Pancreas (tissue), 10 donors: ENCODE measurements around the gene MIEF1. TPM values are rescaled to one million over a fixed set of nuclear protein-coding genes. Genes with fewer than 3 reads are reported as not detected.

Experiments used
- ATAC-seq, 4 donors: fragments of 200-7000 bp; cut with Tn5 transposase; one replicate each; pipeline versions ENCODE4 v1.8.0 to v1.9.1; 2020; ENCODE audit warnings: mild to moderate bottlenecking in 4 of 4, moderate library complexity in 4 of 4
- DNase-seq, 6 donors: peaks; one replicate each; pipeline ENCODE4 v3.0.0-alpha.2; 2020
- FAIRE-seq: peaks from 2 replicates; lab custom pipeline; 2012; peaks lifted over from hg19 to GRCh38; lab: Jason Lieb, UNC
- H3K27ac ChIP-seq, 4 donors: fragments of 200-600 bp; sonication (generic); 1 replicate in 3 of 4; 2 replicates in 1 of 4; pipeline versions ENCODE4 v1.5.0 to v1.8.0; 2020
- H3K27me3 ChIP-seq, 4 donors: fragments of 200-600 bp; one replicate each; pipeline ENCODE4 v1.8.0; 2021
- H3K36me3 ChIP-seq, 3 donors: fragments of 200-600 bp; sonication (generic) in 1 of 3; one replicate each; pipeline versions ENCODE4 v1.5.0 to v1.8.0; 2020 to 2021
- H3K4me1 ChIP-seq, 3 donors: fragments of 200-600 bp; one replicate each; pipeline ENCODE4 v1.8.0; 2021
- H3K4me3 ChIP-seq, 4 donors: fragments of 200-600 bp; sonication (generic) in 2 of 4; one replicate each; pipeline versions ENCODE4 v1.5.0 to v1.8.0; 2020 to 2021
- H3K9me3 ChIP-seq, 4 donors: fragments of 200-600 bp; one replicate each; pipeline ENCODE4 v1.8.0; 2021
- WGBS, 2 donors: extraction: QIAGEN DNeasy Blood & Tissue Kit; methylation state at CpG; one replicate each; pipeline ENCODE4 v1.1.7; 2013; 5-methylcytosine and 5-hydroxymethylcytosine counted together
- intact Hi-C, 3 donors: fragments of 100-400 bp; cut with DNase I; formaldehyde crosslinking; loops; one replicate each; pipeline versions ENCODE4 v1.11.1 to v1.14.2; 2022
- polyA plus RNA-seq, 2 donors: library from polyadenylated mRNA; stranded (reverse); fragments of 200-250 nt; gene quantifications; one replicate each; pipeline ENCODE4 v1.2.3, GENCODE V29; 2013
- total RNA-seq, 6 donors: library from RNA; stranded (reverse); fragmentation: NEBNext Ultra II Directional in 4 of 6; extraction: Animal tissue kit (Norgen Biotek cat#: 25700) in 4 of 6; gene quantifications; one replicate each; pipeline versions ENCODE4 v1.2.1 to v1.2.4, GENCODE V29; 2021 to 2023
- TF ChIP-seq, protein P1 (sequence below), 4 donors: fragments of 200-600 bp; sonication (generic) in 3 of 4; IDR thresholded peaks; one replicate each; pipeline versions ENCODE4 v1.5.0 to v1.8.0; 2021; ENCODE audit warnings: antibody characterized with exemption in 4 of 4
- donor health status: healthy with polysubstance abuse.
- donor health status: DM: no; HTN: no; CAD: no; lungs with moderate emphysema.
- donor health status: DM: no; HTN: no; CAD: no.
- donor health status: control.
- donor health status: control.
- donor health status: Bipolar disorder and iron deficiency.
- donor health status: DM: yes; HTN: yes; CAD: no.
- donor health status: DM: no; HTN: no; CAD: no.
- donor health status: DM: no; HTN: no; CAD: no.
- donor health status: DM: yes; HTN: yes; CAD: no.

MIEF1 gene
- total and polyA plus RNA-seq, 8 donors, result 6.3 to 15.1 (median 11.1) TPM

- H3K9me3 ChIP-seq, result no peaks in the 10 kb centered on the region
- no peak overlapping the region for H3K27ac ChIP-seq
- no peaks in the 10 kb centered on the region for H3K36me3 ChIP-seq
- H3K27me3 ChIP-seq, result no peaks in the 10 kb centered on the region
- no peak overlapping the region for H3K4me3 ChIP-seq
- WGBS, 2 donors, result 65 to 69% methylated on average over 11 of the region's 11 CpGs
- DNase-seq (no peak), FAIRE-seq (no peak), ATAC-seq (no peak)
- intact Hi-C loops, result no loop called here
- H3K4me1 ChIP-seq, result no peaks in the 10 kb centered on the region
- TF ChIP-seq, protein P1, sequence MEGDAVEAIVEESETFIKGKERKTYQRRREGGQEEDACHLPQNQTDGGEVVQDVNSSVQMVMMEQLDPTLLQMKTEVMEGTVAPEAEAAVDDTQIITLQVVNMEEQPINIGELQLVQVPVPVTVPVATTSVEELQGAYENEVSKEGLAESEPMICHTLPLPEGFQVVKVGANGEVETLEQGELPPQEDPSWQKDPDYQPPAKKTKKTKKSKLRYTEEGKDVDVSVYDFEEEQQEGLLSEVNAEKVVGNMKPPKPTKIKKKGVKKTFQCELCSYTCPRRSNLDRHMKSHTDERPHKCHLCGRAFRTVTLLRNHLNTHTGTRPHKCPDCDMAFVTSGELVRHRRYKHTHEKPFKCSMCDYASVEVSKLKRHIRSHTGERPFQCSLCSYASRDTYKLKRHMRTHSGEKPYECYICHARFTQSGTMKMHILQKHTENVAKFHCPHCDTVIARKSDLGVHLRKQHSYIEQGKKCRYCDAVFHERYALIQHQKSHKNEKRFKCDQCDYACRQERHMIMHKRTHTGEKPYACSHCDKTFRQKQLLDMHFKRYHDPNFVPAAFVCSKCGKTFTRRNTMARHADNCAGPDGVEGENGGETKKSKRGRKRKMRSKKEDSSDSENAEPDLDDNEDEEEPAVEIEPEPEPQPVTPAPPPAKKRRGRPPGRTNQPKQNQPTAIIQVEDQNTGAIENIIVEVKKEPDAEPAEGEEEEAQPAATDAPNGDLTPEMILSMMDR (IDR thresholded peaks at IDR 0.05), result no peak
These were observed 42.4 kb upstream of the MIEF1 start for GRCh38 chr22:39459681-39460080.

DNA sequence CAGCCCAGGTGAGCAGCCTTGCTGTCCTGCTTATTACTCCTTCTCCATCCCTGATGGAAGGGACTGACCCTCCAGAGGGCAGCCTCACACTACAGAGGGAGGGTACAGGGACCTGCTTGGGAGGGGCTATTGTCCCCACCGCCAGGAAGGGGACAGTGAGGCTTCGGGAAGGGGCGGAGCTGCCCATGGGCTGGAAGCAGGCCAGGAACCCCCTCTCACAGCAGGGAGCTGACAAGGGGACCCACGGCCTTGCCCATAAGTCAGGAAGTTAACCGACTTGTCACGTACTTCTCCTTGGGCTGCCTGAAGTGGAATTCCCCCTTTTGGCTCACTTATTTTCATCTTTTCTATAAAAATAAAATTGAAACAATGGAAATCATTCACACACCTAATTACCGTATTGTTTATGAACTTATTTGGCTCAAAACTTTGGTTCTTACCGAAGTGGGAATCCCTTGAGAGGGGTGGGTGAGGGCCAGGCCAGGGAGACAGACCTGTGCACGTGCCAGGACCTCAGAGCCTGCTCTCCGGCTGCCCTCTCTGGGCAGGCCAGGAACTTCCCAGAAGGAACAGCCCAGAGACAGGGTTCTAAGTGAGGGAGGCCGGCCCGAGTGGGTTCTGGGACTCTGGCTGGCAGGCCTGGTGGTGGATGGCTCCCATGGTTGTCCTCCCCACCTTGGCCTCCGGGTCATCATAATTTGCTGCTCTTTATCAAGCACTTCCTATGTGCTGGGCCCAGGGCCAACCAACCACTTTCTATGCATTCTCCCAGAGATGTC, 39.5 kb upstream of the MIEF1 start:
- Histone ChIP-seq H3K27ac (peak overlapping the region in 2 of 4 donors; percentile 15 to 22), H3K4me3 (no peak overlapping the region), H3K4me1 (no peaks in the 10 kb centered on the region), H3K36me3 (no peaks in the 10 kb centered on the region), H3K9me3 (no peaks in the 10 kb centered on the region), H3K27me3 (no peaks in the 10 kb centered on the region)
- intact Hi-C loops, result no loop called here
- TF ChIP-seq, protein P1 (IDR thresholded peaks at IDR 0.05), result no peak
- DNase-seq (no peak), ATAC-seq (peak in 2 of 4 donors; percentile 19 to 47), FAIRE-seq (no peak)
- 67 to 70% methylated on average over 13 of the region's 13 CpGs for WGBS, 2 donors

DNA sequence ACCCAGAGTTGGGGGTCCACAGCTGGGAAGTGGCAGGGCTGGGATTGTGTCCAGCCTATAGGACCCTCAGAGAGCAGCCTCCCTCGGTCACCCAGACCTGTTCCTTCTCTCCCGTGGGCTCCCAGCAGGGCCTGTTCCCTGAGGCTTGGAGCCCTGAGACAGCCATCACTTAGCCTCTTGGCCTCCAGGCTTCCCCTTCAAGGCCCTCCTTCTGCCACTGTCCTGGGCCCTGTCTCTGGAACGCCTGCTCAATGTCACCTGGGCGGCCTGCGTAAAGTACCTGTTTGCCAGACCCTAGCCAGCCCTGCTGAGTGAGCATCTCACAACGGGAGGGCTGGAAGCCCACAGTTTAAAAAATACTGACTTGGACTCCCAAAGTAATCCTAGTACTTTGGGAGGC, 38.8 kb upstream of the MIEF1 start:
- ATAC-seq (no peak), DNase-seq (no peak), FAIRE-seq (no peak)
- no peak overlapping the region for H3K4me3 ChIP-seq
- no peaks in the 10 kb centered on the region for H3K9me3 ChIP-seq
- intact Hi-C loops, result no loop called here
- no peaks in the 10 kb centered on the region for H3K36me3 ChIP-seq
- peak overlapping the region in 2 of 4 donors; percentile 15 to 22 for H3K27ac ChIP-seq
- H3K4me1 ChIP-seq, result no peaks in the 10 kb centered on the region
- no peaks in the 10 kb centered on the region for H3K27me3 ChIP-seq
- WGBS, 2 donors, result 86 to 92% methylated on average over 6 of the region's 6 CpGs
- TF ChIP-seq, protein P1 (IDR thresholded peaks at IDR 0.05), result no peak

DNA sequence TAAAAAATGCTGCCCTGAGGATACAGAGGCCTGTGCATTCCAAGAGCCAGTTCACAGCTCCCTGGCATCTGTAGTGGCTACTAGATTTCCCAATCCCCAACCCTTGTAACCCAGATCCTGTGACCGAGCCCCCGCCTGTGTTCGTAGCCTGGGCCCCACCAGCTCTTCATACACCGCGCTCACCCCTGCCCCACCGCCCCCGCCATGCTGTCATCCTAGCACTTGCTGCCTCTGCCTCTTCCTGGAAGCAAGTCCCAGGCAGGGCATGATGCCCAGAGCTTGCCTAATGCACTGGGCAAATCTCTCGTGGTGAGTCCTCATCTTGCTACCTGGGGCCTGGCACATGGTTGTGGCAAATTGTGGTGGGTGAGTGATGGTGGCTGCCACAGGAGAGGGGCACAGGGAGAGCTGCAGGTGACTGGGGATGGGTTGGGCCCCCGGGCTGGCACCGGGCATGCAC, 38.1 kb upstream of the MIEF1 start:
- no peak for DNase-seq
- no peak overlapping the region for H3K27ac ChIP-seq
- WGBS, 2 donors, result 73 to 77% methylated on average over 10 of the region's 10 CpGs

More for the DNA sequence above, 38.1 kb upstream of the MIEF1 start:
- TF ChIP-seq, protein P1 (IDR thresholded peaks at IDR 0.05), result no peak
- Histone ChIP-seq H3K27me3 (no peaks in the 10 kb centered on the region), H3K4me3 (no peak overlapping the region), H3K9me3 (no peaks in the 10 kb centered on the region), H3K36me3 (no peaks in the 10 kb centered on the region), H3K4me1 (no peaks in the 10 kb centered on the region)
- FAIRE-seq, result no peak
- intact Hi-C loops, result no loop called here
- ATAC-seq, result peak in 3 of 4 donors; percentile 16 to 55 (median 40)
